ENCODE measurements around the gene MYO18A.

The MYO18A gene

GRCh38 chr17:29093090-29093871, 86.9 kb downstream of the MYO18A start:
- Histone ChIP-seq H3K79me2 (ENCODE audit: low read length) (no peaks in the 10 kb centered on the region), H3K4me2 (ENCODE audit: low read depth, low read length) (no peak overlapping the region), H3K9me2 (replicated peaks; ENCODE audit: insufficient read depth, low read length) (no peaks in the 10 kb centered on the region), H3K4me3 (ENCODE audit: low read length) (no peak overlapping the region), H3K27ac (ENCODE audit: low read length) (no peak overlapping the region), H2AFZ (ENCODE audit: low read length) (no peak overlapping the region), H3K9ac (ENCODE audit: low read length) (no peak overlapping the region), H3K9me3 (replicated peaks; ENCODE audit: insufficient read depth, low read length) (no peaks in the 10 kb centered on the region), H4K20me1 (ENCODE audit: insufficient read depth, low read length) (no peaks in the 10 kb centered on the region), H3K27me3 (replicated peaks; ENCODE audit: insufficient read depth, low read length) (no peaks in the 10 kb centered on the region), H3K4me1 (ENCODE audit: low read length) (no peaks in the 10 kb centered on the region), H3K36me3 (replicated peaks; ENCODE audit: insufficient read depth, low read length) (0 out of 2 replicates have a peak, but pooled peaks cover 4% of the 10 kb centered on the region), H3F3A (ENCODE audit: insufficient read depth, low read length) (no peaks in the 10 kb centered on the region)
- DNase-seq: no peak
- no peak for TF ChIP-seq CTCF (IDR thresholded peaks at IDR 0.05; ENCODE audit: low read length)
- no peak for TF ChIP-seq EZH2 (optimal IDR thresholded peaks at IDR 0.05; ENCODE audit: low read depth, low read length)
- no peak for TF ChIP-seq EZH2phosphoT487 (IDR thresholded peaks at IDR 0.05; ENCODE audit: low read length)

GRCh38 chr17:29091606-29092289, 88.5 kb downstream of the MYO18A start:
- no peak overlapping the region for H3K4me3 ChIP-seq (ENCODE audit: low read length)
- no peaks in the 10 kb centered on the region for H3K4me1 ChIP-seq (ENCODE audit: low read length)
- no peak overlapping the region for H3K27ac ChIP-seq (ENCODE audit: low read length)
- H3F3A ChIP-seq (ENCODE audit: insufficient read depth, low read length): no peaks in the 10 kb centered on the region
- H3K79me2 ChIP-seq (ENCODE audit: low read length): no peaks in the 10 kb centered on the region
- H3K4me2 ChIP-seq (ENCODE audit: low read depth, low read length): no peak overlapping the region
- DNase-seq: no peak
- no peaks in the 10 kb centered on the region for H3K9me3 ChIP-seq (replicated peaks; ENCODE audit: insufficient read depth, low read length)
- no peak overlapping the region for H3K9ac ChIP-seq (ENCODE audit: low read length)
- H4K20me1 ChIP-seq (ENCODE audit: insufficient read depth, low read length): no peaks in the 10 kb centered on the region
- no peaks in the 10 kb centered on the region for H3K9me2 ChIP-seq (replicated peaks; ENCODE audit: insufficient read depth, low read length)
- TF ChIP-seq EZH2phosphoT487 (IDR thresholded peaks at IDR 0.05; ENCODE audit: low read length) (no peak), CTCF (IDR thresholded peaks at IDR 0.05; ENCODE audit: low read length) (no peak), EZH2 (optimal IDR thresholded peaks at IDR 0.05; ENCODE audit: low read depth, low read length) (no peak)
- no peak overlapping the region for H2AFZ ChIP-seq (ENCODE audit: low read length)
- H3K36me3 ChIP-seq (replicated peaks; ENCODE audit: insufficient read depth, low read length): 0 out of 2 replicates have a peak, but pooled peaks cover 4% of the 10 kb centered on the region
- no peaks in the 10 kb centered on the region for H3K27me3 ChIP-seq (replicated peaks; ENCODE audit: insufficient read depth, low read length)

- no peaks in the 10 kb centered on the region for H3K9me2 ChIP-seq (replicated peaks; ENCODE audit: insufficient read depth, low read length)
- no peaks in the 10 kb centered on the region for H3K4me1 ChIP-seq (ENCODE audit: low read length)
- no peaks in the 10 kb centered on the region for H4K20me1 ChIP-seq (ENCODE audit: insufficient read depth, low read length)
- H3K9me3 ChIP-seq (replicated peaks; ENCODE audit: insufficient read depth, low read length): no peaks in the 10 kb centered on the region
- H3K79me2 ChIP-seq (ENCODE audit: low read length): no peaks in the 10 kb centered on the region
- H3K9ac ChIP-seq (ENCODE audit: low read length): no peak overlapping the region
- no peak overlapping the region for H3K4me2 ChIP-seq (ENCODE audit: low read depth, low read length)
- H3K27me3 ChIP-seq (replicated peaks; ENCODE audit: insufficient read depth, low read length): no peaks in the 10 kb centered on the region
- TF ChIP-seq EZH2phosphoT487 (IDR thresholded peaks at IDR 0.05; ENCODE audit: low read length) (no peak), EZH2 (optimal IDR thresholded peaks at IDR 0.05; ENCODE audit: low read depth, low read length) (no peak), CTCF (IDR thresholded peaks at IDR 0.05; ENCODE audit: low read length) (no peak)
- no peaks in the 10 kb centered on the region for H3F3A ChIP-seq (ENCODE audit: insufficient read depth, low read length)
- H3K27ac ChIP-seq (ENCODE audit: low read length): no peak overlapping the region
- no peak overlapping the region for H2AFZ ChIP-seq (ENCODE audit: low read length)
- no peak overlapping the region for H3K4me3 ChIP-seq (ENCODE audit: low read length)
- no peak for DNase-seq
- H3K36me3 ChIP-seq (replicated peaks; ENCODE audit: insufficient read depth, low read length): peaks cover 4% of the 10 kb centered on the region; the same call in 1 of the 2 replicates
These were observed 89.2 kb downstream of the MYO18A start for GRCh38 chr17:29090750-29091605.
